PC-3 (cell line): ENCODE measurements around the gene IGF1.

Experiments
- CTCF ChIP-seq: fragments of 300-600 bp; sonication (generic); conservative IDR thresholded peaks from 2 replicates; pipeline ENCODE4 v1.5.1; 2017; ENCODE audit warnings: antibody characterized with exemption, low read depth, mild to moderate bottlenecking, low read length
- EZH2 ChIP-seq: fragments of 300-600 bp; sonication (generic); IDR thresholded peaks from one replicate; pipeline ENCODE4 v1.6.1; 2017; ENCODE audit warnings: antibody characterized with exemption, mild to moderate bottlenecking, low read length; ENCODE audit not compliant: unreplicated experiment

GRCh38 chr12:102430661-102431060 lies 49.7 kb downstream of the IGF1 start:
- TF ChIP-seq CTCF (no peak), EZH2 (no peak)
